ENCODE data around the gene RPS27. TPM values are rescaled to one million over a fixed set of nuclear protein-coding genes. Genes with fewer than 3 reads are reported as not detected.

Gene RPS27
- total RNA-seq, 1 donor from 2014 or later = 1,149 TPM

DNA sequence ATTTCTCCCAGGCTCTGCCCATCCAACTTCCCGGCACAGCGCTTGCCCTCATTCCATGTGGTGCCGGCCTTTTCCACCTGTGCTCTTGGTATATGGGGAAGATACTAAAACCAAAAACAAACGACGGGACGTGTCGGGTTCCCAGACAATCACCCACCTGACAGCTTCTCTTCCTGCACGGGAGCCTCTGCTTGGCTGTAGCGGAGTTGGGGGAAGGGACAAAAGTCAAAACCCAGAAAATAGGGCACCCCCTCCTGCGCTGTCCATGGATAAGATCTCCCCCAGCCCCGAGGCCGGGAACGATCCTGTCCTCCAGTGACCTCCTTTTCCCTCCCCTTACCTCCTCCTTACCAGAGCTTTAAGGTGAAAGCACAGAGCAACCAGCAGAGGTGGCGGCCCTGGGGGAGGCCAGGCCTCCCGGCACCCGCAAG is 13.7 kb upstream of the RPS27 start:
- H3K36me3 Mint-ChIP-seq (ENCODE audit: low read depth, unreplicated experiment) = peaks cover 10% of the 10 kb centered on the region
- H3K4me2 ChIP-seq (ENCODE audit: low read length) = peak overlapping the region; percentile 95
- H3K27me3 Mint-ChIP-seq (ENCODE audit: low read depth, unreplicated experiment) = no peaks in the 10 kb centered on the region
- peaks cover 12% of the 10 kb centered on the region for H4K20me1 ChIP-seq (ENCODE audit: insufficient read depth, low read length)
- H3K79me2 ChIP-seq (ENCODE audit: insufficient read depth, low read length) = peaks cover 21% of the 10 kb centered on the region
- peak overlapping the region; percentile 57 for H3K27ac ChIP-seq (ENCODE audit: low read depth, low read length)
- peak overlapping the region; percentile 92 for H3K9ac ChIP-seq (ENCODE audit: low read length)
- H3K4me3 ChIP-seq (ENCODE audit: insufficient read depth, low read depth, low read length) = peak overlapping the region; percentile 90
- H3K4me1 ChIP-seq (ENCODE audit: insufficient read depth, low read length) = peaks cover 8% of the 10 kb centered on the region
- no peaks in the 10 kb centered on the region for H3K9me3 Mint-ChIP-seq (ENCODE audit: unreplicated experiment)
- no peaks in the 10 kb centered on the region for H3K27me3 ChIP-seq (ENCODE audit: insufficient read depth, low read length)
- H3K4me3 Mint-ChIP-seq (ENCODE audit: unreplicated experiment) = peak overlapping the region; percentile 91
- H3K36me3 ChIP-seq (ENCODE audit: insufficient read depth, low read length) = peaks cover 21% of the 10 kb centered on the region
- H3K9me3 ChIP-seq (ENCODE audit: insufficient read depth, low read depth, low read length) = no peaks in the 10 kb centered on the region
- peak overlapping the region; percentile 95 for H3K27ac Mint-ChIP-seq (ENCODE audit: unreplicated experiment)
- peaks cover 6% of the 10 kb centered on the region for H3K4me1 Mint-ChIP-seq (ENCODE audit: low read depth, unreplicated experiment)
- no peak for DNase-seq (ENCODE audit: low read depth)
- no peak for TF ChIP-seq EZH2 (IDR thresholded peaks at IDR 0.05; ENCODE audit: insufficient read depth, low read length)
- TF ChIP-seq, protein P1, sequence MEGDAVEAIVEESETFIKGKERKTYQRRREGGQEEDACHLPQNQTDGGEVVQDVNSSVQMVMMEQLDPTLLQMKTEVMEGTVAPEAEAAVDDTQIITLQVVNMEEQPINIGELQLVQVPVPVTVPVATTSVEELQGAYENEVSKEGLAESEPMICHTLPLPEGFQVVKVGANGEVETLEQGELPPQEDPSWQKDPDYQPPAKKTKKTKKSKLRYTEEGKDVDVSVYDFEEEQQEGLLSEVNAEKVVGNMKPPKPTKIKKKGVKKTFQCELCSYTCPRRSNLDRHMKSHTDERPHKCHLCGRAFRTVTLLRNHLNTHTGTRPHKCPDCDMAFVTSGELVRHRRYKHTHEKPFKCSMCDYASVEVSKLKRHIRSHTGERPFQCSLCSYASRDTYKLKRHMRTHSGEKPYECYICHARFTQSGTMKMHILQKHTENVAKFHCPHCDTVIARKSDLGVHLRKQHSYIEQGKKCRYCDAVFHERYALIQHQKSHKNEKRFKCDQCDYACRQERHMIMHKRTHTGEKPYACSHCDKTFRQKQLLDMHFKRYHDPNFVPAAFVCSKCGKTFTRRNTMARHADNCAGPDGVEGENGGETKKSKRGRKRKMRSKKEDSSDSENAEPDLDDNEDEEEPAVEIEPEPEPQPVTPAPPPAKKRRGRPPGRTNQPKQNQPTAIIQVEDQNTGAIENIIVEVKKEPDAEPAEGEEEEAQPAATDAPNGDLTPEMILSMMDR (IDR thresholded peaks at IDR 0.05; ENCODE audit: insufficient read depth, low read depth, low read length) = no peak
- peak overlapping the region; percentile 88 for H2AFZ ChIP-seq (ENCODE audit: low read depth, low read length)
- FAIRE-seq = no peak

DNA sequence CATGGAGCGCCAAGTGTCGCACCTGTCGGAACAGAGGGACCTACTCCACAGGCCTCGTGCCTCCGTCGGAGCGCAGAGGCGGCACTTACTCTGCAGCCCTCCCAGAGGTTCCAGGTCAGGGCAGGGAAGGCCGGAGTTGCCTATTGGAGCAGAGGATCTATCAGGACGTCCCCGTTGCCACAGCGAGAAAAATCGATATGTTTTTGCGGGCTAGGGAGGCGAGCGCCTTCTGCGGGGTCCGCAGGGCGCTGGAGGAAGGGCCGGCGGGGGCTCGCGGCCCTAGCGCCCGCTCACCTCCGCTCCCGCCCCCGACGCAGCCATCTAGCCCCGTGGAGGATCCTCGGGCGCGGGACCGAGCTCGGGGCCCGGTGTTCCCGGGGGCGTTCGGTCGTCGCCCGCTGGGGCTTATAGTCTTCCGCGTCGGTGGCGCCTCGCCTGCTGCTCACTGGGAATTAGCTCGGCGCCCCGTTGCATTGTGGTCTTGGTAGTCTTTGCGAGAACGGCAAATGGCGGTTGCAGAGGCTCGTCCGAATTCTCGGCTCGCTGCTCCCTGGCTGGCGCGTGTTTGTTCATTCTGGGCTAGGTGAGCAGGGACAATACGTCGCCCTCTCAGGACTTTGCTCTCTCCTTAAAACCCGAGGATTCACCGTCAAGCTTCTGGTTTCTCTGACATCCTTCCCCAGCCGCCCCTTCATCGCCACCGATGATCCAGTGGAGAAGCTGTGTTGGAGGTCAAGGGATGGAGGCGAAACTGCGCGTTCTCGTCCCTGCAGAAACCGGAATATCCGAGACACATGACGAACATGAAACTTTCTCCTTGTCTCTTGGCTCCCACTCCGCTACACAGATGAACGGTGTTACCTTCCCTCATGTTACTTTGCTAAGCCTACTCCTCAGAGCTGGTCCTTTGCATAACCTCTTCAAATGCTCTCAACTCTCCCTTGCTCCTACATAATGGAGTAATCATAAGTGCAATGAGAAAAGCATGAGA is 13.0 kb upstream of the RPS27 start, which contains the start of gene JTB:
JTB (minus strand) TSS at position 425 of the 991 bp plus-strand sequence; CDS start at position 3, 422 bp downstream.
- Histone ChIP-seq H3K4me1 (ENCODE audit: insufficient read depth, low read length) (peaks cover 8% of the 10 kb centered on the region), H4K20me1 (ENCODE audit: insufficient read depth, low read length) (peaks cover 12% of the 10 kb centered on the region), H3K27me3 (ENCODE audit: insufficient read depth, low read length) (no peaks in the 10 kb centered on the region), H3K27ac (ENCODE audit: low read depth, low read length) (peak within 1 kb of the TSS; percentile 57), H3K9ac (ENCODE audit: low read length) (peak within 1 kb of the TSS; percentile 92), H3K4me2 (ENCODE audit: low read length) (peak within 1 kb of the TSS; percentile 95), H2AFZ (ENCODE audit: low read depth, low read length) (peak within 1 kb of the TSS; percentile 88), H3K4me3 (ENCODE audit: insufficient read depth, low read depth, low read length) (peak within 1 kb of the TSS; percentile 90), H3K9me3 (ENCODE audit: insufficient read depth, low read depth, low read length) (no peaks in the 10 kb centered on the region), H3K79me2 (ENCODE audit: insufficient read depth, low read length) (peaks cover 21% of the 10 kb centered on the region), H3K36me3 (ENCODE audit: insufficient read depth, low read length) (peaks cover 21% of the 10 kb centered on the region)
- TF ChIP-seq EZH2 (IDR thresholded peaks at IDR 0.05; ENCODE audit: insufficient read depth, low read length) = peak; percentile 32
- TF ChIP-seq, protein P1 (IDR thresholded peaks at IDR 0.05; ENCODE audit: insufficient read depth, low read depth, low read length) = no peak
- peaks cover 13% of the 10 kb centered on the region for H3K36me3 Mint-ChIP-seq (ENCODE audit: low read depth, unreplicated experiment)
- H3K27ac Mint-ChIP-seq (ENCODE audit: unreplicated experiment) = peak within 1 kb of the TSS; percentile 95
- FAIRE-seq = no peak
- no peaks in the 10 kb centered on the region for H3K9me3 Mint-ChIP-seq (ENCODE audit: unreplicated experiment)
- DNase-seq (ENCODE audit: low read depth) = peak; percentile 62
- no peaks in the 10 kb centered on the region for H3K27me3 Mint-ChIP-seq (ENCODE audit: low read depth, unreplicated experiment)
- H3K4me3 Mint-ChIP-seq (ENCODE audit: unreplicated experiment) = peak within 1 kb of the TSS; percentile 97
- H3K4me1 Mint-ChIP-seq (ENCODE audit: low read depth, unreplicated experiment) = peaks cover 6% of the 10 kb centered on the region

All from astrocyte (in vitro differentiated cells and primary cell).